SW480 (cell line): ENCODE data around the gene ZNF628.

Source experiments
- DNase-seq: peaks from one replicate; pipeline ENCODE4 v3.0.0-alpha.2; 2016; ENCODE audit warnings: low spot score

The ZNF628 gene

GRCh38 chr19:55465460-55466240 is 10.8 kb upstream of the ZNF628 start:
- DNase-seq: no peak

DNA sequence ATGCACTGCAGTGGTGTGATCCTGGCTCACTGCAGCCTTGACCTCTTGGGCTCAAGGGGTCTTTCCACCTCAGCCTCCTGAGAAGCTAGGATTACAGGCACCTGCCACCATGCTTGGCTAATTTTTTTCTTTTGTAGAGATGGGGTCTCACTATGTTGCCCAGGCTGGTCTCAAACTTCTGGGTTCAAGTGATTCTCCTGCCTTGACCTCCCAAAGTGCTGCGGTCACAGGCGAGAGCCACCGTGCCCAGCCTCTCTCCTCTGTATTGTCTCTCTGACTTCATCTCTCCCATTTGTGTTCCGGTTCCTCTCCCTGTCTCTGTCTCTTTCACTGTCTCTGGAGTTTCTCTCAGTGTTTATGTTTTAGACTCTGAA is 10.2 kb upstream of the ZNF628 start:
- no peak for DNase-seq

DNA sequence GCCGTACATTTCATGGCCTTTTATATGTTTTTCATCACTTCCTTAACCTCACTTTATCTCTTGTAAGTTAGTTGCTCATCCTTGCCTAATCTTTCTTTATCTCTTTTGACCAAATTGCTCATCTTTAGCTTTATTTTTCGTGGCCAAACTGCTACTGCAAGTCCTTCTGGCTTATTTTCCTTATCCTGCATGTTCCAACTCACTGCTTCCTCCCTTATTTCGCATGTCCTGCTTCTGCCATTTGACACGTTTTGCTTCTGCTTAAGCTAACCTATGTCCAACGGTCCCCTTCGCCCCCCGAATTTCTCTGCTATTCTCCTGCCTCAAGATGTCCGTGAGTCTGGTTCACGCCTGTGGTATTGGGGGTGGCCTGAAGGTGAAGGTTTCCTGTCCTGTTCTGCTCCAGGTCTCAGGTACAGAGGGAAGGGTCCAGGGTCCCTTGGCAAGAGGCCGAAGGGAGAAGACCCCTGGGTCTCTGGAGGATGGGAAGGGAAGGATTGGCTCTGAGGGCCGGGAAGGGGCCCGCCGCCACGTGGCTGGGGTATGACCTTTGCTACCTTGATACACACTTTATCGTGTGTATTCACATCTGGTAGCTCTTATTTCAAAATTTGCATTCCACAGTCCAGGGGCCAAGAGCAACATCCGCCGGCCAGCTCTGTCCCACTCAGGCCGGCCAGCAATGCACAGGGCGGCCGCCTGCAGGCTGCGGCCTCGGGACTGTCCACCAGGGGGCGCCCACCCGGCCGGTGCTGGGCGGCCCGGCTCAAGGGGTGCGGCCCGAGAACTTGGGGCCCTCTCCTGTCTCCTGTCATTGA is 9.0 kb upstream of the ZNF628 start:
- peak; percentile 41 for DNase-seq

DNA sequence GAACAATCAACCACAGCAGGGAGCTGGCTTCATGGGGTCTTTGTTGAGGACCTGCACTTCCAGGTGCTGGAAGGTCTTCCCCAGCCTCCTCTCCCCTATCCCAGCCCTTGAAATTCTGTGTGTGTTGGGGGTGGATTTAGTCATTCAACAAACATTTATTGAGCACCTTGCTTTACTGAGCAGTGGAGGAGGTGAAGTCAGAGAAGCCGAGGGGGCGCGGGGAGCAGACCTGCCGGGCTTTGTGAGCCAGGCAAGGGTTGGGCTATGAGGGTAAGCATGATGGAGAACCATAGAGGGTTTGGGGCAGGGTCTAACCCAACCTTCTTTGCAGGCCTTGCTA is 8.4 kb upstream of the ZNF628 start:
- DNase-seq: no peak

DNA sequence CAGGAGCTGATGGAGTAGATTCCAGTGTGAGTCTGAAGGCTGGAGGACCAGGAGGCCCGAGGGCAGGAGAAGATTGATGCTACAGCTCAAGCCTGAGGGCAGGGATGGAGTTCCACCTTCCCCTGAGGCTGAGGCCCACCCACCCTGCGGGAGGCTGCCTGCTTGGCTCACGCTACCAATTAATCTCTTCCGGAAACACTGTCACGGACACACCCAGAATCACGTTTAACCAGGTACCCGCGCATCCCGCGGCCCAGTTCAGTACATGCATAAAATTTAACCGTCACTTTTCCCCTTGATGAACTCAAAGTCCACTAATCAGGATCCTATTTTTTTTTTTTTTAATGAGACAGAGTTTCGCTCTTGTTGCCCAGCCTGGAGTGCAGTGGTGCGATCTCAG is 5.2 kb upstream of the ZNF628 start:
- DNase-seq: peak; percentile 68

DNA sequence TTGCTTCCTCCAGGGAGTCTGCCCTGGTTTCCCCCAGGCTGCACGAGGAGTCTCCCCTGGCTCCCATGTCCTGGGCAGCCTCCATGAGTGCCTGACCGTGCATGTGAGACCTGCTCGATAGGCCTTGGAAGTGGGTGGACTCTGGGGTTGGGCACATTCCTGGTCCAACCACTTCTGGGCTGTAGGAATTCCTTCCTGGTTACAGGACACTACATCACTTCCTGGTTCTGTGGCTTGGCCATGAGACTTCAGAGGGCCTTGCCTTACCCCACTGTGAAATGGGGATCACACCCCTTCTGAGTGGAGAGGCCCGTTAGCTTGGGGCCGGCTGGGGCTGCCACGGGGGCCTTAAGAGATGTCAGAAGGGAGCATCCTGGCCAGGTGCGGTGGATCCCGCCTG is 4.0 kb upstream of the ZNF628 start:
- peak; percentile 99 for DNase-seq

- peak; percentile 66 for DNase-seq
Measured at GRCh38 chr19:55473225-55474012, 3.0 kb upstream of the ZNF628 start.

GRCh38 chr19:55474269-55475265 is 1.9 kb upstream of the ZNF628 start:
- peak; percentile 98 for DNase-seq

DNA sequence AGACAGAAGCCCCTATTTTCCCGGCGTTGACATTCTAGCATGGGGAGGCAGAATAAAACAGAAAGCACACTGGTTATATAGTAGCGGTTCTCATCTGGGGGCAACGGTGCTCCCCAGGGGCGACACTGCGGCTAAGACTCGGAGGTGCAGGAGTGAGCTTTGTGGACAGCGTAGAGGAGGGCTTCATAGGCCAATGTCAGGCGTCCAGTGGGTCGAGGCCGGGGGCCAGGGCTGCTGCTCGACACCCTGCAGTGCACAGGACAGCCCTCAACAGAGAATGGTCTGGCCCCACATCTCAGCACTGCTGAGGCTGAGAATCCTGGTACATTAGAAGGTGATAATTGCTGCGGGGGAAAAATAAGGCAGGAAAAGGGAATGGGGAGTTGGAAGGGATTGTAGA is 1.5 kb downstream of the ZNF628 start:
- no peak for DNase-seq

GRCh38 chr19:55478364-55478763 is 1.9 kb downstream of the ZNF628 start:
- DNase-seq: no peak

DNA sequence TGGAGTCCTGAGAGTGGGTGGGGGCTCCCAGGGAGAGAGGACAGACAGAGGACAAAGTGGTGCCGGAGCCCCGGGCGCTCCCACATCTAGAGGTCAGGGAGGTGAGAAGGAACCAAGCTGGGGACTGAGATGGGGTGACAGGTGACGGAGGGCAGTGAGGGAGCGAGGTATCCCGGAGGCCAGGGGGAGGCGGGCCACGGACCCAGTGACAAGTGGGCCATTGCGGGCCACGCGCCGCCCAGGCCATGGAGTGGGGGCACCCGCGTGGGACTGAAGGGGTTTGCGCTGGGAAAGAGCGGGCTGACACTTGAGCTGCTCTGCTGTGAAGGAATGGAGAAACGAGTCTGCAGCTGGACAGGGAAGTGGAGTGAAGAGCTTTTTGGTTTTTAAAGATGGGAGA is 2.6 kb downstream of the ZNF628 start:
- no peak for DNase-seq

DNA sequence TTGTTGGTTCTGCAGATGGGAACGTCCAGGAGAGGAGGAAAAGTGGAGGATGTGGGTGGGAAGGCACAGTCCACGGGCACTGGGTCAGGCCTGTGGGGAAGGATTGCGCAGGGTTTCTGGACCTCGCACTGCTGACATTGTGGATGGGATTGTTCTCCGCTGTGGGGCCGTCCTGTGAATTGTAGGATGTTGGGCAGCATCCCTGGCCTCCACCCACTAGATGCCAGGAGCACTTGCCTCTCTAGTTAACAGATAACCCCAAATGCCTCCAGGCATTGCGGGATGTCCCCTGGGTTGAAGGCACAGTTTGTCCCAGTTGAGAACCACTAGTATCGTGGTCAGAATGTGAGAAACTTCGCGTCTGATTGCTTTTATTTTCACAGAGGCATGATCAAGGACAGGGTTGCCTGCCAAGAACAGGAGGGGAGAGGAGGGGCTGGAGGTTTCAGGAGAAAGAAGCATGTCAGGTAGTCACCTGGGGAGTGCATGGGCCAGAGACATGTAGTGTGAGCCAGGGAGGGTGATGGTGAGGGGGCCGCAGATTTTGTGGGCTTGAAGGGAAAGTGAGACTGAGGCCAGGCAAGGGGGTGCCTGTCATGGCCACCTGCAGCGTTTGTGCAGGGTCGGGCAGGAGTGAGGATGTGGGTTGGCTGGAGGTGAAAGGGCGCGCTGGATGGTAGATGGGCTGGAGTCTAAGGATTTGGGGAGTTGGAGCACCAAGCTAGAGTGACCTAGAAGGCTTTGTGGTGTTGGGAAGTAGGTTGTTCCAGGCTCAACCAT is 3.2 kb downstream of the ZNF628 start:
- DNase-seq: no peak

DNA sequence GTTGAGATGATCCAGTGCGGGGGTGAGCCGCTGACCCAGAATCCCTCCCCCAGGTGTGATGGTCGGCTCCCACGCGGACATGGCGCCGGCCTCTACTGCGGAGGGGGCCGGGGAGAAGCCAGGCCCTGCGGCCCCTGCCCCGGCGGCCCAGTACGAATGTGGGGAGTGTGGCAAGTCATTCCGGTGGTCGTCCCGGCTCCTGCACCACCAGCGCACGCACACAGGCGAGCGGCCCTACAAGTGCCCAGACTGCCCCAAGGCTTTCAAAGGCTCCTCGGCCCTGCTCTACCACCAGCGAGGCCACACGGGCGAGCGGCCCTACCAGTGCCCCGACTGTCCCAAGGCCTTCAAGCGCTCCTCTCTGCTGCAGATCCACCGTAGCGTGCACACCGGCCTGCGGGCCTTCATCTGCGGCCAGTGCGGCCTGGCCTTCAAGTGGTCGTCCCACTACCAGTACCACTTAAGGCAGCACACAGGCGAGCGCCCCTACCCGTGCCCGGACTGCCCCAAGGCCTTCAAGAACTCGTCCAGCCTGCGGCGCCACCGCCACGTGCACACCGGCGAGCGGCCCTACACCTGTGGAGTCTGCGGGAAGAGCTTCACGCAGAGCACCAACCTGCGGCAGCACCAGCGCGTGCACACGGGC is 4.9 kb downstream of the ZNF628 start:
- DNase-seq: no peak

- DNase-seq: no peak
Measured at GRCh38 chr19:55481794-55482155, 5.4 kb downstream of the ZNF628 start.

GRCh38 chr19:55482156-55482961 is 5.9 kb downstream of the ZNF628 start:
- DNase-seq: no peak

DNA sequence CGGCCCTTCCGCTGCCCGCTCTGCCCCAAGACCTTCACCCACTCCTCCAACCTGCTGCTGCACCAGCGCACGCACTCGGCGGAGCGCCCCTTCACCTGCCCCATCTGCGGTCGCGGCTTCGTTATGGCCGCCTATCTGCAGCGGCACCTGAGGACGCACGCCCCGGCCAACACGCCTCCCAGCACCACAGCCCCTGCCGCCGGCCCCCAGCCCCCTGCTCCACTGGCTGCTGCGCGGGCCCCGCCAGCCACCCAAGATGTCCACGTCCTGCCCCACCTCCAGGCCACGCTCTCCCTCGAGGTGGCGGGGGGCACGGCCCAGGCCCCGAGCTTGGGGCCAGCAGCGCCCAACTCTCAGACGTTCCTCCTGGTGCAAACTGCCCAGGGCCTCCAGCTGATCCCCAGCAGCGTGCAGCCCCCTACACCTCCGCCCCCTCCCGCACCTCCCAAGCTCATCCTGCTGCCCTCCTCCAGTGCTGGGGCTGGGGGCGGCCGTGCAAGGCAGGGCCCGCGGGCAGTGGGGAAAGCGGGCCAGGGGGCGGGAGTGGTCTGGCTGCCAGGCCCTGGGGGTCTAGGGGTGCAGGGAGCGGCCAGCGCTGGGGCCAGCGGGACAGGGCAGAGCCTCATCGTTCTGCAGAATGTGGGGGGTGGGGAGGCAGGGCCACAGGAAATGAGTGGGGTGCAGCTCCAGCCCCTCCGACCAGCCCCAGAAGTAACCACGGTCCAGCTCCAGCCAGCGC is 6.7 kb downstream of the ZNF628 start:
- no peak for DNase-seq

GRCh38 chr19:55483706-55484592 is 7.5 kb downstream of the ZNF628 start:
- DNase-seq: no peak
